A673 (cell line): ENCODE results near the gene POLR3A. TPM values are rescaled to one million over a fixed set of nuclear protein-coding genes. Genes with fewer than 3 reads are reported as not detected.

Source experiments
- BruUV-seq: library from RNA; stranded (reverse); fragments of 400-500 nt; replicated peaks from 2 replicates; lab custom pipeline; 2021; lab: Mats Ljungman, UMichigan
- CTCF ChIA-PET: fragments of 300-600 bp; sonication (Branson Sonifier 250); formaldehyde crosslinking; loops from one replicate; lab custom pipeline; 2022; ENCODE audit warnings: antibody characterized with exemption; lab: Charles Lee
- POLR2A ChIA-PET: fragments of 300-600 bp; sonication (Branson Sonifier 250); formaldehyde crosslinking; loops from one replicate; lab custom pipeline; 2022; ENCODE audit warnings: antibody characterized with exemption; ENCODE audit not compliant: low non-redundant PET; lab: Charles Lee
- DNase-seq: peaks from one replicate; pipeline ENCODE4 v3.0.0-alpha.2; 2015; ENCODE audit warnings: low spot score
- H3K27ac ChIP-seq: fragments of 200-600 bp; sonication (generic); 2 replicates; pipeline ENCODE4 v1.5.1; 2016; ENCODE audit warnings: mixed run types, low read depth, mild to moderate bottlenecking, mixed read lengths, antibody characterized with exemption, low read length; ENCODE audit not compliant: poor library complexity, severe bottlenecking
- H3K27me3 ChIP-seq: fragments of 200-600 bp; sonication (generic); replicated peaks from 2 replicates; pipeline ENCODE4 v1.6.1; 2017; ENCODE audit warnings: mixed run types, low read depth, mild to moderate bottlenecking, mixed read lengths, antibody characterized with exemption, low read length; ENCODE audit not compliant: insufficient read depth, poor library complexity
- H3K36me3 ChIP-seq: fragments of 200-600 bp; sonication (generic); 2 replicates; pipeline ENCODE4 v1.6.1; 2016; ENCODE audit warnings: mixed run types, mild to moderate bottlenecking, mixed read lengths, antibody characterized with exemption, low read length; ENCODE audit not compliant: insufficient read depth, poor library complexity, severe bottlenecking
- H3K4me1 ChIP-seq: fragments of 200-600 bp; sonication (generic); 2 replicates; pipeline ENCODE4 v1.6.1; 2017; ENCODE audit warnings: mixed run types, mild to moderate bottlenecking, mixed read lengths, antibody characterized with exemption, low read length; ENCODE audit not compliant: insufficient read depth, poor library complexity, severe bottlenecking
- H3K4me3 ChIP-seq: fragments of 200-600 bp; sonication (generic); 2 replicates; pipeline ENCODE4 v1.5.1; 2016; ENCODE audit warnings: low read depth, mixed run types, mild to moderate bottlenecking, mixed read lengths, low read length; ENCODE audit not compliant: poor library complexity, severe bottlenecking
- H3K9me3 ChIP-seq: fragments of 200-600 bp; sonication (generic); 2 replicates; pipeline ENCODE4 v1.6.1; 2016; ENCODE audit warnings: mixed run types, low read depth, mild to moderate bottlenecking, mixed read lengths, antibody characterized with exemption, low read length; ENCODE audit not compliant: poor library complexity, severe bottlenecking
- CTCF ChIP-seq: fragments of 300-800, 200-600 bp; sonication (generic); conservative IDR thresholded peaks from 2 replicates; pipeline ENCODE4 v1.5.1; 2017; ENCODE audit warnings: low read depth, mild to moderate bottlenecking, antibody characterized with exemption, low read length, moderate library complexity, mixed read lengths
- EZH2 ChIP-seq: fragments of 200-600 bp; sonication (generic); IDR thresholded peaks from 2 replicates; pipeline ENCODE4 v1.6.1; 2017; ENCODE audit warnings: borderline replicate concordance, low read depth, mild to moderate bottlenecking, mixed read lengths, antibody characterized with exemption, low read length; ENCODE audit not compliant: poor library complexity, severe bottlenecking
- intact Hi-C: fragments of 100-400 bp; cut with micrococcal nuclease; formaldehyde crosslinking; loops from one replicate; pipeline ENCODE4 v1.10.0; 2022; ENCODE audit not compliant: unreplicated experiment
- total RNA-seq: library from RNA; stranded (reverse); gene quantifications from 2 replicates; pipeline ENCODE4 v1.2.3, GENCODE V29; 2021

Gene POLR3A
- total RNA-seq, 1 experiment from 2014 or later = 27.8 TPM

- BruUV-seq = no TSS peak
- Histone ChIP-seq H3K27me3 (no peaks in the 10 kb centered on the region), H3K27ac (no peak overlapping the region), H3K9me3 (no peaks in the 10 kb centered on the region), H3K4me1 (no peaks in the 10 kb centered on the region), H3K36me3 (no peaks in the 10 kb centered on the region), H3K4me3 (no peak overlapping the region)
- intact Hi-C loops = no loop called here
- no peak for DNase-seq
- ChIA-PET CTCF (no interaction called here), POLR2A (no interaction called here)
- no peak for TF ChIP-seq EZH2
Observed at GRCh38 chr10:77960829-77961329, 68.4 kb downstream of the POLR3A start.

- no peaks in the 10 kb centered on the region for H3K27me3 ChIP-seq
- H3K9me3 ChIP-seq = no peaks in the 10 kb centered on the region
- ChIA-PET CTCF (no interaction called here), POLR2A (no interaction called here)
- H3K36me3 ChIP-seq = no peaks in the 10 kb centered on the region
- TF ChIP-seq EZH2 = no peak
- TF ChIP-seq CTCF = no peak
- BruUV-seq = no TSS peak
- no peak overlapping the region for H3K4me3 ChIP-seq
- no peaks in the 10 kb centered on the region for H3K4me1 ChIP-seq
- H3K27ac ChIP-seq = no peak overlapping the region
- intact Hi-C loops = no loop called here
- no peak for DNase-seq
Observed at GRCh38 chr10:77959887-77960455, 69.3 kb downstream of the POLR3A start.

GRCh38 chr10:77959384-77959783 is 69.9 kb downstream of the POLR3A start:
- Histone ChIP-seq H3K27ac (no peak overlapping the region), H3K4me1 (no peaks in the 10 kb centered on the region), H3K4me3 (no peak overlapping the region), H3K27me3 (no peaks in the 10 kb centered on the region), H3K9me3 (no peaks in the 10 kb centered on the region), H3K36me3 (no peaks in the 10 kb centered on the region)
- BruUV-seq = no TSS peak
- CTCF ChIA-PET = no interaction called here
- intact Hi-C loops = no loop called here
- no peak for DNase-seq
- POLR2A ChIA-PET = no interaction called here
- TF ChIP-seq CTCF (no peak), EZH2 (no peak)

GRCh38 chr10:77955136-77955535 is 74.2 kb downstream of the POLR3A start:
- intact Hi-C loops = no loop called here
- TF ChIP-seq EZH2 (no peak), CTCF (no peak)
- H3K4me3 ChIP-seq = no peak overlapping the region

More at GRCh38 chr10:77955136-77955535, 74.2 kb downstream of the POLR3A start:
- DNase-seq = no peak
- peaks cover 19% of the 10 kb centered on the region for H3K9me3 ChIP-seq
- no TSS peak for BruUV-seq
- no peaks in the 10 kb centered on the region for H3K4me1 ChIP-seq
- H3K36me3 ChIP-seq = no peaks in the 10 kb centered on the region
- H3K27ac ChIP-seq = no peak overlapping the region
- ChIA-PET POLR2A (no interaction called here), CTCF (no interaction called here)
- no peaks in the 10 kb centered on the region for H3K27me3 ChIP-seq
